Activated CD8-positive, alpha-beta memory T cell treated with anti-CD3 and anti-CD28 coated beads for 24 hours (primary cell): Measurements from ENCODE around the gene SLC35B1.

Experiments
- DNase-seq: peaks from one replicate; pipeline ENCODE4 v3.0.0-alpha.2; 2020

The SLC35B1 gene

GRCh38 chr17:49664706-49665211 is 43.0 kb downstream of the SLC35B1 start:
- no peak for DNase-seq

- DNase-seq, result no peak
Observed at GRCh38 chr17:49659661-49660382, 47.9 kb downstream of the SLC35B1 start.

- no peak for DNase-seq
Observed at GRCh38 chr17:49656247-49656646, 51.5 kb downstream of the SLC35B1 start.
